GM13977 (cell line): ENCODE measurements around the gene BRI3BP.

ENCODE experiments used
- DNase-seq: peaks from one replicate; pipeline ENCODE4 v3.0.0; 2012; ENCODE audit warnings: low spot score
- CTCF ChIP-seq: IDR thresholded peaks from 2 replicates; pipeline ENCODE4 v1.5.1; 2012; ENCODE audit warnings: mild to moderate bottlenecking, control low read depth; ENCODE audit not compliant: insufficient read depth; ENCODE audit errors: extremely low read depth, missing control alignments
- in situ Hi-C: fragments of 300-500 bp; cut with MboI; formaldehyde crosslinking; loops from one replicate; pipeline ENCODE4 v1.12.0; 2022; ENCODE audit warnings: low sequenced_read_pairs, low pct_unique_long_range_greater_than_20kb, mixed read lengths, inconsistent platforms; ENCODE audit not compliant: unreplicated experiment

The BRI3BP gene

GRCh38 chr12:124963211-124963610, 30.2 kb upstream of the BRI3BP start:
- no peak for DNase-seq
- in situ Hi-C loops: no loop called here
- no peak for TF ChIP-seq CTCF

DNA sequence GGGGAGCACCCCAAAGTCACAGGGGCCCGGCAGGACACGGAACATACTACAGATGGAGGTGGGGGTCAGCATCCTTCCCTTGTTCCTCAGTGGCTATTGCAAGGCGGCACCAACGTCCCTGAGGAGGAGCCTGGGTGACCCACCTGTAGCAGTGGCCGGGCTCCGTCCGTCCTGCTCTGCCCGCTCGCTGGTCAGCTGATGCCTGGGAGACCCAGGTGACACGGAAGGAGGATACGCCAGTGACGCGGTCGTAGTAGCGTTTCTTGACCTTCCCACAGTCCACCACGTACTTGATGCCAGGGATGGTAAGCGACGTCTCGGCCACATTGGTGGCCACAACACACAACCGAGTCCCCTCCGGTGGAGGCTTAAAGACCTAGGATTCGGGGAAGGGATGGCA, 29.2 kb upstream of the BRI3BP start:
- in situ Hi-C loops: no loop called here
- DNase-seq: no peak
- no peak for TF ChIP-seq CTCF

DNA sequence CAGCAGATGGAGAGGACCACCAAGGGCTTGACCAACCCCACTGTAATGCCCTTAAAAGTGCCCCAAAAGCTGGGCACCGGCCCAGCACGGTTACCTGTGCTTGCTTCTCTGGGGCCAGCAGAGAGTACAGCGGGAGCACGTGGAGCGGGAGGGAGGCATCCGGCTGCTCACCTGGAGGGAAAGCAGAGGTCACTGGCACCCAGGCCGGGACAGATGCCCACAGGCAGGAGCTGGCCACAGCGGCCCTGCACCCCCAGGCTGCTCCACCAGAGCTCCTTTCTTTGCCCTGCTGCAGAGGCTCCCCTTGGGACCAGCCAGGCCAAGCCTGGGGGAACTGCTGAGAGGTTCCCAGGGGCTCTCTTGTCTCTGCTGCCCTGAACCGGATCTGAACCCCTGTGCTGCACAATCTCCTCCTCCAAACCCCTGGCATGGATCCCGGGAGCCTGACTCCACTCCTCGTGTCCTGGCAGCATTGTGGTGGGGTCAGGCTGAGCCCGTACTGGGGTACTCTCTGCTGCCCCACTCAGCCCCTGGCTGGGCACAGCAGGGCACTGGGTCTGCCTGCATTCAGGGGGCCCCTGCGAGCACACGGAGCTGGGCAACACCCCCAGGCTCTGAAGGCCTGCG, 28.5 kb upstream of the BRI3BP start:
- no peak for DNase-seq
- TF ChIP-seq CTCF: no peak
- in situ Hi-C loops: no loop called here

GRCh38 chr12:124967016-124967739, 26.3 kb upstream of the BRI3BP start:
- DNase-seq: no peak
- in situ Hi-C loops: no loop called here
- no peak for TF ChIP-seq CTCF

DNA sequence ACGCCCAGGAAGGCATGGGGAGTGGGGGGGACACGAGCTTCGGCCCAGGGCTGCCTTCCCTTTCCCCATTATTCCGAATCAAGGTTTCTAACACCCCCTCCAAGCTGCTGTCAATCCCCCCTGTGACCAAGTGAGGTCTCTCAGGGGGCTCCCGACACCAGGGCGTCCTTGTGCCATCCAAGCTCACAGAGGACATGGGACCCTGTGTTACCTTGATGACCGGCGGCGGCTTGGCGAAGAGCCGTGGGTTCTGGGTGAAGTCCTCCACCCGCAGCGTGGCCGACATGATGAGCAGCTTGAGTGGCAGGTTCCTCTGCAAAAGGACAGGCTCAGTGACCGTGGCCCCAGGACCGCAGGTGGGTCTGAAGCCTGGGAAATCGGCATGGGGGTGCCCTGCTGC, 24.8 kb upstream of the BRI3BP start:
- DNase-seq: no peak
- TF ChIP-seq CTCF: no peak
- in situ Hi-C loops: no loop called here

DNA sequence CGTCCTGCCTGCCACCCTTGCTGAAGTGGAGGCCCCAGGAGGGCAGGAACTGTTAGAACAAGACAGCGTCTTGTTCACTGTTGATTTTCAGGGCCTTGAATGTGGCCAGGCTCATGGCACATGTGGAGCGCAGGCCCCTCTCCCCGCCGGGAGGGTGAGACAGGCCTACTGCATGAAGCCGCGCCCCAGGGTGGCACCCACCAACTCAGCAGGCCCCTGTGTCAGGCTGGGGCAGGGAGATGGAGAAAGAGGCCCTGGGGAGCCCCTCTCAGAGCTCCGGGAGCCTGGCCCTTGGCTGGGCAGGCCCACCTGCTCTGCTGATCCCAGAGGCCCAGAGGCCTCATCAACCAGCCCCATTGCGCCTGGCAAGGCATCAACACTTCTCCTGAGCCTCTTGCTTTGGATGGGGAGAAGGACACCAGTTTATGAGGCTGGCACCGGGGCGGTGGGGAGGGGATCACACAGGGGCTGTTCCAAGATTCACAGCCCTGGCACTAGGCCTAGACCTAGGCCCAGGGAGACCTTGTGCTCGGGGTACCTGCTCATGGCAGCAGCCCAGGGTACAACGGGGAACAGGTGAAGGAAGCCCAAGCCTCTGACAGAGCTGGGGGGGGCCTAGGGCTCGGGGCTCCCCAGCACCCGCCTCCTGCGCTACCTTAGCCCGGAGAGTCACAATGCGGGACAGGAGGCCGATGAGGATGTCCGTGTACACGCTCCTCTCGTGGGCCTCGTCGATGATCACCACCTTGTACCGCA, 22.6 kb upstream of the BRI3BP start:
- in situ Hi-C loops: no loop called here
- no peak for TF ChIP-seq CTCF
- no peak for DNase-seq
